Adrenal gland (tissue), 12 donors: Measurements from ENCODE around the gene DYNLT2B. TPM values are rescaled to one million over a fixed set of nuclear protein-coding genes. Genes with fewer than 3 reads are reported as not detected.
"Not testable (repeated sequence)": the region's sequence is repeated elsewhere in the genome, so short reads cannot be mapped to it uniquely, and the experiment has no call there.

Experiments used
- DNase-seq, 7 donors: peaks; one replicate each; pipeline ENCODE4 v3.0.0-alpha.2; 2019 to 2020
- H3K27ac ChIP-seq, 5 donors: fragments of 200-600 bp; sonication (generic) in 4 of 5; 1 replicate in 3 of 5; 2 replicates in 2 of 5; pipeline versions ENCODE4 v1.5.1 to v1.8.0; 2016 to 2020; ENCODE audit warnings: mild to moderate bottlenecking in 1 of 5
- H3K27me3 ChIP-seq: fragments of 200-600 bp; 2 replicates; pipeline ENCODE4 v1.8.0; 2021
- H3K36me3 ChIP-seq, 2 donors: fragments of 200-600 bp; replicated peaks in 1 of 2; 1 replicate in 1 of 2; 2 replicates in 1 of 2; pipeline versions ENCODE4 v1.5.1 to v1.8.0; 2018 to 2022
- H3K4me1 ChIP-seq, 2 donors: fragments of 200-600 bp; replicated peaks in 1 of 2; 1 replicate in 1 of 2; 2 replicates in 1 of 2; pipeline versions ENCODE4 v1.5.1 to v1.8.0; 2018 to 2021
- H3K4me3 ChIP-seq, 4 donors: fragments of 200-600 bp; sonication (generic) in 3 of 4; one replicate each; pipeline ENCODE4 v1.5.1; 2016 to 2018
- H3K9me3 ChIP-seq, 3 donors: fragments of 200-600 bp; sonication (generic) in 1 of 3; replicated peaks in 1 of 3; 1 replicate in 2 of 3; 2 replicates in 1 of 3; pipeline versions ENCODE4 v1.5.1 to v1.8.0; 2016 to 2021
- POLR2A ChIP-seq, 2 donors: fragments of 450-650 bp; IDR thresholded peaks; one replicate each; pipeline ENCODE4 v1.6.1; 2017; ENCODE audit warnings: antibody characterized with exemption in 2 of 2, mild to moderate bottlenecking in 2 of 2, moderate library complexity in 1 of 2
- WGBS, 4 donors: extraction: QIAGEN DNeasy Blood & Tissue Kit in 2 of 4; methylation state at CpG; one replicate each; pipeline versions ENCODE4 v1.1.5 to v1.1.7; 2013 to 2017; 5-methylcytosine and 5-hydroxymethylcytosine counted together
- intact Hi-C, 2 donors: fragments of 100-400 bp; cut with DNase I; formaldehyde crosslinking; loops; one replicate each; pipeline versions ENCODE4 v1.14.1 to v1.15.0; 2022 to 2023
- polyA plus RNA-seq, 3 donors: library from polyadenylated mRNA; stranded (reverse); fragments of 200-250 nt in 2 of 3; fragments of 350-450 nt in 1 of 3; fragmentation: Illumina TruSeq in 1 of 3; extraction: RNeasy Lipid Tissue Mini Kit (QIAGEN cat#74804) in 1 of 3; gene quantifications; one replicate each; pipeline ENCODE4 v1.2.3, GENCODE V29; 2013 to 2014
- total RNA-seq, 9 donors: library from RNA; depleted of rRNA in 4 of 9; stranded (reverse); fragments of >200 nt in 4 of 9; fragments of 120-200 nt in 1 of 9; fragmentation: NEBNext Ultra II Directional in 1 of 9; extraction: Animal tissue kit (Norgen Biotek cat#: 25700) in 1 of 9; gene quantifications; one replicate each; pipeline versions ENCODE4 v1.1.0 to v1.2.4, GENCODE V29; 2013 to 2023
- TF ChIP-seq, protein P1 (sequence below), 6 experiments: fragments of 450-650 bp in 4 of 6; fragments of 200-600 bp in 2 of 6; sonication (generic) in 1 of 6; IDR thresholded peaks; 1 replicate in 5 of 6; 2 replicates in 1 of 6; pipeline versions ENCODE4 v1.5.1 to v1.8.0; 2016 to 2021; ENCODE audit warnings: antibody characterized with exemption in 6 of 6, mild to moderate bottlenecking in 2 of 6, moderate library complexity in 1 of 6
- donor health status: healthy with polysubstance abuse.
- donor health status: Bipolar disorder and iron deficiency.
- donor health status: DM: yes; HTN: yes; CAD: no.
- donor health status: DM: no; HTN: no; CAD: no.
- donor health status: DM: no; HTN: no; CAD: no.
- donor health status: DM: yes; HTN: yes; CAD: no.

Gene DYNLT2B
- total and polyA plus RNA-seq, 12 donors, result 3.4 to 34.5 (median 11.5) TPM

DNA sequence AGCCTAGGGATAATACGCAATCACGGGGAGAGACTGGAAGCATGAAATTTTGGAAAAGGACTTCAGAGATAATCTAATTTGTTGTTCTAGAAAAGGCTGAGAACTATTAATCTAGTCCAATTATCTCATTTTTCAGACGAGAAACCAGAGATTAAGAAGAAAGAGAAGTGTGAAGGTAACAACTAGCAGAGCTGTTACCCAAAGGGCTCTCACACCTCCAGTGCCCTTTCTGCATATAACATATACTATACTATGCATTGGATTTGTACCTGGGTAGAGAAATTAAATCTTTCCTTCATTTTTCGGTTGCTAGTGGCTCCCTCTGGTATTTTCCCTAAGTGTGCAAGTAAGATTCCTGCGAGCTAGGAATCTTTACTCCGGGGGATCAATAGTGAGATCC, 33.5 kb upstream of the DYNLT2B start:
- no peak for DNase-seq
- intact Hi-C loops, result no loop called here
- Histone ChIP-seq H3K4me3 (no peak overlapping the region), H3K4me1 (peaks cover 0 to 8% of the 10 kb centered on the region in 2 donors), H3K27ac (no peak overlapping the region), H3K36me3 (peaks cover 0 to 21% of the 10 kb centered on the region in 2 donors), H3K27me3 (no peaks in the 10 kb centered on the region), H3K9me3 (no peaks in the 10 kb centered on the region)
- 76 to 92% (median 78%) methylated on average over 6 of the region's 6 CpGs for WGBS, 4 donors
- TF ChIP-seq, protein P1, sequence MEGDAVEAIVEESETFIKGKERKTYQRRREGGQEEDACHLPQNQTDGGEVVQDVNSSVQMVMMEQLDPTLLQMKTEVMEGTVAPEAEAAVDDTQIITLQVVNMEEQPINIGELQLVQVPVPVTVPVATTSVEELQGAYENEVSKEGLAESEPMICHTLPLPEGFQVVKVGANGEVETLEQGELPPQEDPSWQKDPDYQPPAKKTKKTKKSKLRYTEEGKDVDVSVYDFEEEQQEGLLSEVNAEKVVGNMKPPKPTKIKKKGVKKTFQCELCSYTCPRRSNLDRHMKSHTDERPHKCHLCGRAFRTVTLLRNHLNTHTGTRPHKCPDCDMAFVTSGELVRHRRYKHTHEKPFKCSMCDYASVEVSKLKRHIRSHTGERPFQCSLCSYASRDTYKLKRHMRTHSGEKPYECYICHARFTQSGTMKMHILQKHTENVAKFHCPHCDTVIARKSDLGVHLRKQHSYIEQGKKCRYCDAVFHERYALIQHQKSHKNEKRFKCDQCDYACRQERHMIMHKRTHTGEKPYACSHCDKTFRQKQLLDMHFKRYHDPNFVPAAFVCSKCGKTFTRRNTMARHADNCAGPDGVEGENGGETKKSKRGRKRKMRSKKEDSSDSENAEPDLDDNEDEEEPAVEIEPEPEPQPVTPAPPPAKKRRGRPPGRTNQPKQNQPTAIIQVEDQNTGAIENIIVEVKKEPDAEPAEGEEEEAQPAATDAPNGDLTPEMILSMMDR (IDR thresholded peaks at IDR 0.05), result no peak
- no peak for TF ChIP-seq POLR2A (IDR thresholded peaks at IDR 0.05)

DNA sequence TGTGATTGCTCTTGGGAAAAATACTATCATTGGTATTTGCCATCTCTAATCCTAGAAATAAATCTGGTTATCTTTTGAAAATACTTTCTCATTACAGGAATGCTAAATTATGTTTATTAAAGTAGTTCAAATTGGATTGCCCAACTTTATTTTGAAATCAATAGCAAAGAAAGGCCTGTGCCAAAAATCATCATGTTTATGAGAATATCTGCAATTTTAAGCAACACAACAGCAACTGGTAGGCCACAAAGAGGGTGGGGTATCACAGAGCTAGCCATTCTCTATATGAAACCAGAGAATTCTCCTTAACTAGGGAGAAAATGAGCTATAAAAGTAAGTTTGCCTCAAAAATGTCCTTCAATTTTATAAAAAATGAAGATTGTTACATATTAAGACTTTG, 32.0 kb upstream of the DYNLT2B start:
- no peak overlapping the region for H3K4me3 ChIP-seq
- H3K27ac ChIP-seq, result no peak overlapping the region
- intact Hi-C loops, result no loop called here
- no peak for TF ChIP-seq POLR2A (IDR thresholded peaks at IDR 0.05)
- TF ChIP-seq, protein P1 (IDR thresholded peaks at IDR 0.05), result no peak
- DNase-seq, result no peak
- H3K9me3 ChIP-seq, result no peaks in the 10 kb centered on the region
- H3K4me1 ChIP-seq, result peaks cover 0 to 8% of the 10 kb centered on the region in 2 donors
- H3K27me3 ChIP-seq, result no peaks in the 10 kb centered on the region
- H3K36me3 ChIP-seq, result peaks cover 0 to 7% of the 10 kb centered on the region in 2 donors

DNA sequence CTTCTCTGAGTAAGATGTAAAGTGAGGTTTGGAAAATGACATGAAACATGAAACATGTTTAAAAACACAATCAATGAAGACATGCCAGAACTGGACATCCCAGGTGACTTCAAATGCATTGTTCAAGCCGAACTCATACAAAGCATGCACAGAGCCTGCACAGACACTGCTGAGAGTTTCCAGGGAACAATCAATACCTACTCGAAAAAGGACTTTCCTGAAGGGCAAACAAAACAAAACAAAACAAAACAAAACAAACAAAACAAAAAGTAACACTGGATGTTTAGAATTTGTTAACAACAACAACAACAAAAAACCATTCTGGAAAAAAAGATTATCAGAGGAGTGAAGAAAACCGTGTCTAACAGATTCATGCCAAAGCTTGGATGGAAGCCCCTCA, 30.7 kb upstream of the DYNLT2B start:
- intact Hi-C loops, result no loop called here
- no peaks in the 10 kb centered on the region for H3K27me3 ChIP-seq
- H3K4me1 ChIP-seq, result peaks cover 0 to 8% of the 10 kb centered on the region in 2 donors
- DNase-seq, result no peak
- H3K9me3 ChIP-seq, result no peaks in the 10 kb centered on the region
- TF ChIP-seq POLR2A (IDR thresholded peaks at IDR 0.05), result no peak
- TF ChIP-seq, protein P1 (IDR thresholded peaks at IDR 0.05), result no peak
- H3K4me3 ChIP-seq, result no peak overlapping the region
- peaks cover 0 to 4% of the 10 kb centered on the region in 2 donors for H3K36me3 ChIP-seq
- no peak overlapping the region for H3K27ac ChIP-seq
- WGBS, 4 donors, result 93 to 97% (median 95%) methylated on average over 3 of the region's 3 CpGs

DNA sequence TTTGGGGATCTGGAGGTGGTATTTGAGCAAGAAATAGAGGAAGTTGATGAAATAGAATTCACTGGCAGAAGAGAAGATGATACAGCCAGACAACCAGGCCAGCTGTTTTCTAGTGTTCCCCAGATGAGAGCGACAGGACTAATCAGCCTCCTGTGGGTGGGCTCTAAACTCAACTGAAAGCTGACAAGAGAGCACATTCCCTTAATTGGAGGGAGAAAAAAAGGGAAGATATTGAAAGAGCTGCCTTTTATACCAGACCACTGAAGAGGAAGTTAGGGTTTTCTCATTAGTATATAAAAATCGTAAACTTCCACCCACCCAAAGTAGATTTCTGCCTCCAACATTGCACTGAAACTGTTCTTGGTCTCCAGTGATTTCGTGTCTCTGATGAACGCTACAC, 26.6 kb upstream of the DYNLT2B start:
- Histone ChIP-seq H3K4me1 (peaks cover 0 to 1% of the 10 kb centered on the region in 2 donors), H3K36me3 (peaks cover 0 to 4% of the 10 kb centered on the region in 2 donors), H3K27me3 (no peaks in the 10 kb centered on the region), H3K4me3 (no peak overlapping the region), H3K27ac (no peak overlapping the region), H3K9me3 (no peaks in the 10 kb centered on the region)
- no peak for TF ChIP-seq POLR2A (IDR thresholded peaks at IDR 0.05)
- TF ChIP-seq, protein P1 (IDR thresholded peaks at IDR 0.05), result no peak
- DNase-seq, result no peak
- WGBS, 4 donors, result 67 to 87% (median 75%) methylated on average over 4 of the region's 4 CpGs
- intact Hi-C loops, result no loop called here

DNA sequence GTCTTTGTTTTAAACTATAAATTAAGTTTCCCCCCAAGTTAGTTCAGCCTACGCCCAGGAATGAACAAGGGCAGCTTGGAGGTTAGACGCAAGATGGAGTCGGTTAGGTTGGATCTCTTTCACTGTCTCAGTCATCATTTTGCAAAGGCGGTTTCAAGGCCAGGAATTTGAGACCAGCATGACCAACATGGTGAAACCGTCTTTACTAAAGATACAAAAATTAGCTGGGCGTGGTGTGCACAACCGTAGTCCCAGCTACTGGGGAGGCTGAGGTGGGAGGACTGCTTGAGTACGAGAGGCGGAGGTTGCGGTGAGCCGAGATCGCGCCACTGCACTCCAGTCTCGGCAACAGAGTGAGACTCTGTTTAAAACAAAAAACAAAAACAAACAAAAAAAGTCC, 25.9 kb upstream of the DYNLT2B start:
- H3K9me3 ChIP-seq, H3K27me3 ChIP-seq, H3K4me3 ChIP-seq, DNase-seq, intact Hi-C loops, H3K27ac ChIP-seq, H3K36me3 ChIP-seq, H3K4me1 ChIP-seq: not testable (repeated sequence)
- 89 to 91% (median 90%) methylated on average over 13 to 14 of the region's 14 CpGs for WGBS, 4 donors
